Activated B cell treated with CpG ODN at 0.5 μM for 24 hours (primary cell): ENCODE results near the gene ANKRD61. TPM values are rescaled to one million over a fixed set of nuclear protein-coding genes. Genes with fewer than 3 reads are reported as not detected.

ENCODE experiments used
- ATAC-seq: fragments of 200-7000 bp; cut with Tn5 transposase; one replicate; pipeline ENCODE4 v1.10.0; 2021; ENCODE audit warnings: low read depth, mild to moderate bottlenecking, moderate library complexity
- CTCF ChIA-PET: fragments of 350-600 bp; sonication (Branson Sonifier 250); formaldehyde crosslinking; loops from one replicate; lab custom pipeline; 2021; ENCODE audit warnings: antibody characterized with exemption; lab: Charles Lee
- POLR2A ChIA-PET: fragments of 350-600 bp; sonication (Branson Sonifier 250); formaldehyde crosslinking; loops from one replicate; lab custom pipeline; 2021; ENCODE audit warnings: antibody characterized with exemption; lab: Charles Lee
- DNase-seq: peaks from one replicate; pipeline ENCODE4 v3.0.0; 2022
- H3K27ac Mint-ChIP-seq: one replicate; pipeline ENCODE4 v1.8.0; 2020; ENCODE audit warnings: mixed read lengths
- H3K27me3 Mint-ChIP-seq: one replicate; pipeline ENCODE4 v1.8.0; 2021; ENCODE audit warnings: mixed read lengths
- H3K36me3 Mint-ChIP-seq: one replicate; pipeline ENCODE4 v1.8.0; 2021; ENCODE audit warnings: low read depth, mixed read lengths
- H3K4me1 Mint-ChIP-seq: one replicate; pipeline ENCODE4 v1.8.0; 2021; ENCODE audit warnings: mixed read lengths
- H3K4me3 Mint-ChIP-seq: one replicate; pipeline ENCODE4 v1.8.0; 2020; ENCODE audit warnings: mild to moderate bottlenecking, mixed read lengths
- H3K9me3 Mint-ChIP-seq: one replicate; pipeline ENCODE4 v1.8.0; 2020; ENCODE audit warnings: mixed read lengths
- CTCF ChIP-seq: fragments of 200-600 bp; IDR thresholded peaks from one replicate; pipeline ENCODE4 v1.8.0; 2022; ENCODE audit warnings: antibody characterized with exemption, mild to moderate bottlenecking
- intact Hi-C: fragments of 100-400 bp; cut with micrococcal nuclease; formaldehyde crosslinking; loops from one replicate; pipeline ENCODE4 v1.15.1; 2024
- total RNA-seq: library from RNA; stranded (reverse); gene quantifications from 2 replicates; pipeline ENCODE4 v1.2.3, GENCODE V29; 2022

Gene ANKRD61
- total RNA-seq, 1 donor from 2014 or later: not detected

DNA sequence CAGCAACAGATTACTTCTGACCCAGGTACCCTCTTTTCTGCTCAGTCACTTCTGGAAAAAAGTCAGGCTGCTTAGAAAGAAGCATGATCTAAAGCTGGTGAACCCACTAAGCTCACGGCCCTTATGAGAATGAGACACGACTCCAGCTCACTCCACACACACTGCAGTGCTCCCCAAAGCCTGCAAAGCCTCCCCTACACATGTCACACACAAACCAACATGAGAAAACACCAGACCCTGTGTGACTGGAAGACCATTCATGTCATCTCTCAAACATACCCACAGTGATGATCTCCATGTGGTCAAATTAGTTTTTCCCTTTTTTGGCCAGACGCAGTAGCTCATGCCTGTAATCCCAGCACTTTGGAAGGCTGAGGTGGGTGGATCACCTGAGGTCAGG lies 391 bp downstream of the ANKRD61 start:
- POLR2A ChIA-PET: interaction anchor here (0.5 kb wide), 1 partner anchor 257 kb away, joined by 3 read pairs; no protein-coding TSS in a partner anchor
- ATAC-seq (no peak), DNase-seq (no peak)
- intact Hi-C loops: no loop called here
- Mint-ChIP-seq H3K36me3 (peaks cover 79% of the 10 kb centered on the region), H3K27ac (no peak overlapping the region), H3K4me1 (peaks cover 10% of the 10 kb centered on the region), H3K4me3 (no peak overlapping the region), H3K27me3 (no peaks in the 10 kb centered on the region), H3K9me3 (no peaks in the 10 kb centered on the region)
- no peak for TF ChIP-seq CTCF
- CTCF ChIA-PET: no interaction called here

- no peak overlapping the region for H3K27ac Mint-ChIP-seq
- peaks cover 79% of the 10 kb centered on the region for H3K36me3 Mint-ChIP-seq
- intact Hi-C loops: no loop called here
- POLR2A ChIA-PET: interaction anchor here (0.6 kb wide), 1 partner anchor 47 kb away, joined by 4 read pairs; no protein-coding TSS in a partner anchor
- no peaks in the 10 kb centered on the region for H3K27me3 Mint-ChIP-seq
- no peak for DNase-seq
- peaks cover 4% of the 10 kb centered on the region for H3K4me1 Mint-ChIP-seq
- ATAC-seq: no peak
- TF ChIP-seq CTCF: no peak
- no peaks in the 10 kb centered on the region for H3K9me3 Mint-ChIP-seq
- CTCF ChIA-PET: no interaction called here
- H3K4me3 Mint-ChIP-seq: no peak overlapping the region
Measured at GRCh38 chr7:6032167-6032566, 991 bp downstream of the ANKRD61 start.

- intact Hi-C loops: no loop called here
- H3K9me3 Mint-ChIP-seq: no peaks in the 10 kb centered on the region
- H3K4me3 Mint-ChIP-seq: no peak overlapping the region
- ATAC-seq (no peak), DNase-seq (no peak)
- H3K27me3 Mint-ChIP-seq: no peaks in the 10 kb centered on the region
- H3K36me3 Mint-ChIP-seq: peaks cover 78% of the 10 kb centered on the region
- H3K27ac Mint-ChIP-seq: no peak overlapping the region
- POLR2A ChIA-PET: interaction anchor here (0.6 kb wide), 1 partner anchor 47 kb away, joined by 4 read pairs; no protein-coding TSS in a partner anchor
- H3K4me1 Mint-ChIP-seq: no peaks in the 10 kb centered on the region
- CTCF ChIA-PET: no interaction called here
- TF ChIP-seq CTCF: no peak
Measured at GRCh38 chr7:6032641-6033040, 1.5 kb downstream of the ANKRD61 start.

GRCh38 chr7:6035165-6035564 lies 4.0 kb downstream of the ANKRD61 start:
- no peak for TF ChIP-seq CTCF
- POLR2A ChIA-PET: no interaction called here
- DNase-seq (no peak), ATAC-seq (no peak)
- intact Hi-C loops: no loop called here
- no peak overlapping the region for H3K27ac Mint-ChIP-seq
- no peaks in the 10 kb centered on the region for H3K27me3 Mint-ChIP-seq
- CTCF ChIA-PET: no interaction called here
- no peaks in the 10 kb centered on the region for H3K9me3 Mint-ChIP-seq
- H3K36me3 Mint-ChIP-seq: peaks cover 76% of the 10 kb centered on the region
- no peaks in the 10 kb centered on the region for H3K4me1 Mint-ChIP-seq
- H3K4me3 Mint-ChIP-seq: no peak overlapping the region

DNA sequence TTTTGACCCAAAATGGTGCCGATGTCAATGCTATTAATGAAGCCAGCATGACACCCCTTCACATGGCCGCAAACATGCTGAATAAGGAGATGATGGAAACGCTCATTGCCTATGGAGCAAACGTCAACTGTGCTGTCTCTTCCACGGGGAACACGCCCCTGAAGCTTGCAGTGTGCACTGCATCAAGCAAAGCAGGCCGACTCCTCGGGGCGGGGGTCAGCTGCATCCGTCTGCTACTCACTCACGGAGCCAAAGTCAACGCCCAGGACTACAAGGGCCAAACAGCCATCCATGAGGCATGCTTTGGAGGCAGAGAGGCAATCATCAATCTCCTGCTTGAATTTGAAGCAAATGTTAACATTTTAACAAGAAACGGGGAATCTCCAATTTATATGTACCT lies 4.5 kb downstream of the ANKRD61 start:
- Mint-ChIP-seq H3K9me3 (no peaks in the 10 kb centered on the region), H3K4me3 (no peak overlapping the region), H3K36me3 (peaks cover 77% of the 10 kb centered on the region), H3K27me3 (no peaks in the 10 kb centered on the region), H3K4me1 (no peaks in the 10 kb centered on the region), H3K27ac (no peak overlapping the region)
- intact Hi-C loops: no loop called here
- DNase-seq (no peak), ATAC-seq (no peak)
- no peak for TF ChIP-seq CTCF
- POLR2A ChIA-PET: interaction anchor here (0.6 kb wide), 1 partner anchor 12 kb away, joined by 3 read pairs; no protein-coding TSS in a partner anchor
- CTCF ChIA-PET: no interaction called here
